B cell (primary cell): ENCODE data around the gene MBNL1. TPM values are rescaled to one million over a fixed set of nuclear protein-coding genes. Genes with fewer than 3 reads are reported as not detected.

ENCODE experiments used
- ATAC-seq: fragments of 200-7000 bp; cut with Tn5 transposase; one replicate; pipeline ENCODE4 v1.10.0; 2021; ENCODE audit warnings: low read depth, mild to moderate bottlenecking, moderate number of reproducible peaks, moderate library complexity
- CTCF ChIA-PET: fragments of 350-600 bp; sonication (Branson Sonifier 250); formaldehyde crosslinking; loops from one replicate; lab custom pipeline; 2021; ENCODE audit warnings: antibody characterized with exemption, inconsistent platforms; lab: Charles Lee
- POLR2A ChIA-PET: fragments of 350-600 bp; sonication (Branson Sonifier 250); formaldehyde crosslinking; loops from one replicate; lab custom pipeline; 2021; ENCODE audit warnings: antibody characterized with exemption; lab: Charles Lee
- DNase-seq: peaks from one replicate; pipeline ENCODE4 v3.0.0; 2013
- H2AFZ ChIP-seq: 2 replicates; pipeline ENCODE4 v1.6.1; 2012; ENCODE audit warnings: mild to moderate bottlenecking, low read depth, low read length; ENCODE audit not compliant: insufficient read depth, poor library complexity, severe bottlenecking
- H3K27ac ChIP-seq, 2 donors: 1 replicate in 1 of 2; 2 replicates in 1 of 2; pipeline ENCODE4 v1.5.1; 2012 to 2013; ENCODE audit warnings: low read length in 2 of 2, mild to moderate bottlenecking in 2 of 2, moderate library complexity in 1 of 2
- H3K27me3 ChIP-seq, 4 experiments: fragments of 200-600 bp in 1 of 4; sonication (generic) in 1 of 4; replicated peaks in 1 of 4; 1 replicate in 2 of 4; 2 replicates in 2 of 4; pipeline versions ENCODE4 v1.6.1 to v1.7.0; 2013 to 2016; ENCODE audit warnings: low read length in 3 of 4, mild to moderate bottlenecking in 2 of 4, mixed read lengths in 1 of 4, moderate library complexity in 1 of 4; ENCODE audit not compliant: insufficient read depth in 4 of 4, control insufficient read depth in 3 of 4; ENCODE audit errors: control extremely low read depth in 1 of 4
- H3K36me3 ChIP-seq, 2 experiments: replicated peaks in 1 of 2; 1 replicate in 1 of 2; 2 replicates in 1 of 2; pipeline versions ENCODE4 v1.6.1 to v1.7.1; 2013; ENCODE audit warnings: low read length in 1 of 2; ENCODE audit not compliant: insufficient read depth in 2 of 2, control insufficient read depth in 1 of 2; ENCODE audit errors: control extremely low read depth in 1 of 2, extremely low read depth in 1 of 2
- H3K4me1 ChIP-seq, 2 donors: fragments of 200-600 bp in 1 of 2; sonication (generic) in 1 of 2; 1 replicate in 1 of 2; 2 replicates in 1 of 2; pipeline versions ENCODE4 v1.5.1 to v1.6.1; 2013 to 2017; ENCODE audit warnings: low read length in 2 of 2; ENCODE audit not compliant: control insufficient read depth in 2 of 2, insufficient read depth in 2 of 2
- H3K4me2 ChIP-seq: replicated peaks from 2 replicates; pipeline ENCODE3; 2012; ENCODE audit warnings: mild to moderate bottlenecking, low read depth, low read length; ENCODE audit not compliant: poor library complexity, severe bottlenecking
- H3K4me3 ChIP-seq, 5 experiments: fragments of 200-600 bp in 1 of 5; sonication (generic) in 1 of 5; 1 replicate in 3 of 5; 2 replicates in 2 of 5; pipeline versions ENCODE4 v1.5.1 to v1.7.0; 2011 to 2016; ENCODE audit warnings: low read length in 4 of 5, mild to moderate bottlenecking in 4 of 5, low read depth in 2 of 5, control low read depth in 1 of 5, moderate library complexity in 1 of 5; ENCODE audit not compliant: insufficient read depth in 1 of 5; ENCODE audit errors: control extremely low read depth in 1 of 5, extremely low read depth in 1 of 5
- H3K79me2 ChIP-seq: fragments of 200-600 bp; sonication (generic); one replicate; pipeline ENCODE4 v1.6.0; 2016; ENCODE audit warnings: low read length; ENCODE audit not compliant: control insufficient read depth, insufficient read depth
- H3K9ac ChIP-seq: fragments of 200-600 bp; sonication (generic); 2 replicates; pipeline ENCODE4 v1.6.1; 2017; ENCODE audit warnings: mild to moderate bottlenecking, low read length, moderate library complexity
- H3K9me3 ChIP-seq, 3 donors: one replicate each; pipeline versions ENCODE4 v1.6.1 to v1.7.1; 2013; ENCODE audit warnings: low read length in 2 of 3; ENCODE audit not compliant: control insufficient read depth in 2 of 3, insufficient read depth in 1 of 3; ENCODE audit errors: control extremely low read depth in 1 of 3
- H4K20me1 ChIP-seq: 2 replicates; pipeline ENCODE4 v1.6.0; 2012; ENCODE audit warnings: mild to moderate bottlenecking, low read length; ENCODE audit not compliant: insufficient read depth, control insufficient read depth, poor library complexity, severe bottlenecking
- H3K27ac Mint-ChIP-seq: one replicate; pipeline ENCODE4 v1.8.0; 2021; ENCODE audit warnings: mixed read lengths
- H3K27me3 Mint-ChIP-seq: one replicate; pipeline ENCODE4 v1.8.0; 2021; ENCODE audit warnings: mixed read lengths
- H3K4me1 Mint-ChIP-seq: one replicate; pipeline ENCODE4 v1.8.0; 2021; ENCODE audit warnings: mixed read lengths
- H3K4me3 Mint-ChIP-seq: one replicate; pipeline ENCODE4 v1.8.0; 2021; ENCODE audit warnings: mixed read lengths
- H3K9me3 Mint-ChIP-seq: one replicate; pipeline ENCODE4 v1.8.0; 2022; ENCODE audit warnings: mixed read lengths; ENCODE audit not compliant: insufficient read depth
- CTCF ChIP-seq: fragments of 200-600 bp; IDR thresholded peaks from one replicate; pipeline ENCODE4 v1.8.0; 2022; ENCODE audit warnings: antibody characterized with exemption, mild to moderate bottlenecking
- EZH2 ChIP-seq: IDR thresholded peaks from 2 replicates; pipeline ENCODE4 v1.6.1; 2012; ENCODE audit warnings: borderline replicate concordance, low read depth, mild to moderate bottlenecking, moderate library complexity, low read length; ENCODE audit not compliant: insufficient read depth, poor library complexity, severe bottlenecking
- WGBS: methylation state at CpG from one replicate; pipeline ENCODE4 v1.1.5; 2013; ENCODE audit warnings: missing lambda C conversion rate; ENCODE audit not compliant: insufficient coverage; 5-methylcytosine and 5-hydroxymethylcytosine counted together
- intact Hi-C: fragments of 100-400 bp; cut with micrococcal nuclease; formaldehyde crosslinking; loops from one replicate; pipeline ENCODE4 v1.10.0; 2022
- polyA plus RNA-seq: library from polyadenylated mRNA; depleted of rRNA; stranded (reverse); fragments of >200 nt; gene quantifications from 2 replicates; pipeline ENCODE4 v1.2.3, GENCODE V29; 2012
- total RNA-seq, 2 donors: library from RNA; stranded (reverse); fragments of 120-200 nt in 1 of 2; gene quantifications; 1 replicate in 1 of 2; 2 replicates in 1 of 2; pipeline versions ENCODE4 v1.2.3 to v1.2.4, GENCODE V29; 2013 to 2022

MBNL1 gene
- total and polyA plus RNA-seq, 2 donors (not counting 1 experiment from before 2014, with no cell fraction given), result 195 to 505 TPM

- ChIA-PET POLR2A (interaction anchor here (1.3 kb wide), 1 partner anchor 56 kb away, joined by 3 read pairs; no protein-coding TSS in a partner anchor), CTCF (no interaction called here)
- intact Hi-C loops, result loop anchor here (5.0 to 10.0 kb wide), 2 partner anchors 152 to 221 kb away; no protein-coding TSS in a partner anchor
- Histone ChIP-seq H3K4me2 (peak overlapping the region; percentile 31), H3K4me1 (peaks cover 63 to 83% of the 10 kb centered on the region in 2 donors), H3K4me3 (no peak overlapping the region), H3K27me3 (no peaks in the 10 kb centered on the region), H3K9ac (no peak overlapping the region), H3K79me2 (peaks cover 100% of the 10 kb centered on the region), H3K36me3 (peaks cover 6 to 20% of the 10 kb centered on the region in 2 experiments), H2AFZ (no peak overlapping the region), H4K20me1 (peaks cover 54% of the 10 kb centered on the region), H3K9me3 (no peaks in the 10 kb centered on the region), H3K27ac (peak overlapping the region in 1 of 2 donors; percentile 51)
- H3K27me3 Mint-ChIP-seq, result no peaks in the 10 kb centered on the region
- H3K4me3 Mint-ChIP-seq, result peak overlapping the region; percentile 20
- H3K27ac Mint-ChIP-seq, result peak overlapping the region; percentile 29
- H3K4me1 Mint-ChIP-seq, result peaks cover 77% of the 10 kb centered on the region
- WGBS, result 100% methylated on average over 1 of the region's 1 CpG
- TF ChIP-seq EZH2, result no peak
- TF ChIP-seq CTCF, result no peak
- ATAC-seq, result no peak
- no peaks in the 10 kb centered on the region for H3K9me3 Mint-ChIP-seq
- DNase-seq, result no peak
Observed at GRCh38 chr3:152295344-152295743, 26.6 kb downstream of the MBNL1 start.

GRCh38 chr3:152295806-152296205 is 27.1 kb downstream of the MBNL1 start:
- no peaks in the 10 kb centered on the region for H3K27me3 Mint-ChIP-seq
- TF ChIP-seq EZH2, result no peak
- no peak for TF ChIP-seq CTCF
- Histone ChIP-seq H4K20me1 (peaks cover 54% of the 10 kb centered on the region), H3K27ac (peak overlapping the region in 1 of 2 donors; percentile 51), H3K9me3 (no peaks in the 10 kb centered on the region), H3K27me3 (no peaks in the 10 kb centered on the region), H3K4me2 (peak overlapping the region; percentile 31), H3K4me1 (peaks cover 60 to 83% of the 10 kb centered on the region in 2 donors), H3K9ac (no peak overlapping the region), H3K4me3 (no peak overlapping the region), H3K79me2 (peaks cover 100% of the 10 kb centered on the region), H2AFZ (no peak overlapping the region), H3K36me3 (peaks cover 6 to 25% of the 10 kb centered on the region in 2 experiments)
- CTCF ChIA-PET, result no interaction called here
- H3K4me1 Mint-ChIP-seq, result peaks cover 75% of the 10 kb centered on the region
- WGBS, result 73% methylated on average over 1 of the region's 1 CpG
- intact Hi-C loops, result loop anchor here (5.0 to 10.0 kb wide), 2 partner anchors 151 to 221 kb away; no protein-coding TSS in a partner anchor
- POLR2A ChIA-PET, result interaction anchor here (1.3 kb wide), 1 partner anchor 56 kb away, joined by 3 read pairs; no protein-coding TSS in a partner anchor
- peak overlapping the region; percentile 20 for H3K4me3 Mint-ChIP-seq
- DNase-seq (no peak), ATAC-seq (no peak)
- H3K9me3 Mint-ChIP-seq, result no peaks in the 10 kb centered on the region
- H3K27ac Mint-ChIP-seq, result peak overlapping the region; percentile 29
